GM12801 (cell line): ENCODE measurements around the gene CELF4.

Source experiments
- TF ChIP-seq, protein P1 (sequence below): IDR thresholded peaks from one replicate; pipeline ENCODE4 v1.5.1; 2011; ENCODE audit warnings: control low read depth; ENCODE audit not compliant: insufficient read length; ENCODE audit errors: extremely low read depth

The CELF4 gene

DNA sequence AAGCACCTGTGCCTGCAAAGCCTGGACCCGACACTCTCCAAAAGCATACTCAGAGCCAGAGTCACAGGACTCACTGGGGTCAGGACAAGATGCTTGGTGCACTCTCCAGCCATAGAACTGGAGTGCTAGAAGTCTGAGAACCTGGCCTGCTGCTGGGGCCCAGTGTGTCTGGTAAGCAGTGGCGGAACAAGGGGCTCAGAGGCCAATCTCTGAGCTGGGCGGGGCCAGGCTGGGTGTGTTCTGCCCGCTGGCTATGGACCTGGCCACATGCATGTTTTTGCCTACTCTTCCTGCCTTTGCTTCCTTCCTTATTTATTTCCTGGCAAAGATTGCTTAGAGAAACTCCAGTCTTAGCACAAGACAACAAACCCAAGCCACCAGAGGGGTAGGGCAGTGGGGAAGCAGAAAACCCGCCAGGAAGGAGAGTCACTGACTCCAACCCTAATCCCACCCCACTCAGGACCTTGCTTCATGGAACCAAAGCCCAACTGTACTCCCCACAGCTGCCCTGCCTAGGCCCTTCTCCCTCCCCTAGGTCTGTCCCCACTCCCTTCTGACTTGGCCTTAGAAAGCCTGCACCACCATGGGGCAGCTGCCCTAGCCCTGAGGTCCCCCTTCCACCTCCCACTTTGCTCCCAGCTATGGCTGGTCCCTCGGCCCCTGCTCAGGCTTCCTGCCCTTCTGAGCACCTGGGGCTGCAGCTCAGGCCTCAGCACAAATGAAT is 315.5 kb downstream of the CELF4 start:
- TF ChIP-seq, protein P1, sequence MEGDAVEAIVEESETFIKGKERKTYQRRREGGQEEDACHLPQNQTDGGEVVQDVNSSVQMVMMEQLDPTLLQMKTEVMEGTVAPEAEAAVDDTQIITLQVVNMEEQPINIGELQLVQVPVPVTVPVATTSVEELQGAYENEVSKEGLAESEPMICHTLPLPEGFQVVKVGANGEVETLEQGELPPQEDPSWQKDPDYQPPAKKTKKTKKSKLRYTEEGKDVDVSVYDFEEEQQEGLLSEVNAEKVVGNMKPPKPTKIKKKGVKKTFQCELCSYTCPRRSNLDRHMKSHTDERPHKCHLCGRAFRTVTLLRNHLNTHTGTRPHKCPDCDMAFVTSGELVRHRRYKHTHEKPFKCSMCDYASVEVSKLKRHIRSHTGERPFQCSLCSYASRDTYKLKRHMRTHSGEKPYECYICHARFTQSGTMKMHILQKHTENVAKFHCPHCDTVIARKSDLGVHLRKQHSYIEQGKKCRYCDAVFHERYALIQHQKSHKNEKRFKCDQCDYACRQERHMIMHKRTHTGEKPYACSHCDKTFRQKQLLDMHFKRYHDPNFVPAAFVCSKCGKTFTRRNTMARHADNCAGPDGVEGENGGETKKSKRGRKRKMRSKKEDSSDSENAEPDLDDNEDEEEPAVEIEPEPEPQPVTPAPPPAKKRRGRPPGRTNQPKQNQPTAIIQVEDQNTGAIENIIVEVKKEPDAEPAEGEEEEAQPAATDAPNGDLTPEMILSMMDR = no peak

DNA sequence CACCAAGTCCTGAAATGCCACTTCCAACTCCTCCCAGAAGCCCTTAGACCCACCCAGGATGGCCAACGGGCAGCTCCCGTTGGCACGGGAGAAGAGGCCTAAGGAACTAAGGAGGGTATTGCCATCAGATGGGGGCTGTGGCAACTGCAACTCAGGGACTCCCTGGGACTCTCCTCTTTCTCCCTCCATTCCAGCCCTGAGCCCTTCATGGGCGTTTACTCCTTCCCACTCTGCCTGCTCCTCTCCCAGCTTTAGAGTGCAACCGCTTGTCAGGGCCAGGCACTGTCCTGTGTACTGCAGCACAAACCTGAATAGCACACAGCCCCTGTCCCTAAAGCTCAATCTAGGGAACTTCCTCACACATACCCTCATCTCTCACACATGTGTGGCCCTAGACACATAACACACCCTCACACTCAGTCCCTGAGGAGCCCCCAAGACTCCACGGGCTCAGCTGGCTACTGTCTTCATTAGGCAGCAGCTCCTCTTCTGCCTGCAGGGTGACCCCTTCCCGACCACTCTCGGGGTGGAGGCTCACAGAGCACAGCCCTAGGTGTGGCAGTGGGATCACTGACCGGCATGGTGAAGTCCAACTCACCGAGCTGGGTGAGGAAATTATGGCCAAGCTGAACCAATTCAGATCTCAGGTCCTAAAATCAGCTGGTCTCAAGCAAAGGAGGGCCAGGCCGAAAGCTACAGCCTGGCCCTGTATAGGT is 316.3 kb downstream of the CELF4 start:
- TF ChIP-seq, protein P1 = no peak

DNA sequence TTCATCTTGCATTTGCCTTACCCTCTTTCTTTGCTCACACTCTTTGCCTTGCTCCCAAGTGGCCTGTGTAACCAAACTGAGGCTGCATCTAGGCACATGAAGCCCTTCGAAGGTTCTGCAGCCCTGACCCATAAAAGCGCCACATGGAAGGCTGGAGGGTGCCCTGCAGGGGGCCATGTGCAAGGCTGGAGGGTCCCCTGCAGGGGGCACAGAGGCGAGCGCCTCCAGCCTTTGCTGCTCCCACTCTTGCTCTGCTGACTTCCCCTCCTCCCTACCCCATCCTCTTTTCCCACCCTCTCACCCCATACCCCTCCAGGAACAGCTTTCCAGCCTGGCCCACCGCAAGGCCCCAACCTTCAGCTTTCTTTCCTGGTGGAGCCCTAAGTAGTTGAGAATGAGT is 317.3 kb downstream of the CELF4 start:
- TF ChIP-seq, protein P1 = no peak

DNA sequence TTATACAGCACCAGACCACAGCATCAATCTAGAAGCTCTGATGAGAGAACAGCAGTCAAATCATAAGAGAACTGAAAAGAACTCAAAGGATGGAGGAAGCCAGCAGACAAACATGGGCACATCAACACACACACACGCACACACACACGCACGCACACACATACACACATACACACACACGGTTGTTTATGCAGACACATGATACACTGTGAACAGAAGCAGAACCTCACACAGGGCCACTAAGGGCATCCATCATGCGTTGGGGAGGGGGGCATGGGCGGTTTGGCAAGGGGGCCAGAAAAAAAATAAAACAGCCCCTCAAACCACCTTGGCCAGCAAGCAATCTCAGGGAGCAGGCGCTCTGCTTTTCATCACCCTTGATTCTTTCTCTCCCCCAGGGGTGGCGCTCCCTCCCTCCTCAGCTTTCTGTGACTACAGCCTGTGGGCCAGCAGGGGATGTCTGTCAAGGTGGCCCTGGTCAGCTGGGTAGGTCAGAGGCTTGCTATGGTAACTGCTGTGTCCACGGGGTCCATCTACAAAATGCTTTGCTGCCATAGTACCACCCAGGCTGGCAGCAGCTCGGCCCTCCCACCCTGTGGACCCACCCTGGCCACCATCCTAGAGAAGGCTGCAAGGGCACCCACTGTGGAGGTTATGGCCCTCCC is 318.0 kb downstream of the CELF4 start:
- TF ChIP-seq, protein P1 = no peak

DNA sequence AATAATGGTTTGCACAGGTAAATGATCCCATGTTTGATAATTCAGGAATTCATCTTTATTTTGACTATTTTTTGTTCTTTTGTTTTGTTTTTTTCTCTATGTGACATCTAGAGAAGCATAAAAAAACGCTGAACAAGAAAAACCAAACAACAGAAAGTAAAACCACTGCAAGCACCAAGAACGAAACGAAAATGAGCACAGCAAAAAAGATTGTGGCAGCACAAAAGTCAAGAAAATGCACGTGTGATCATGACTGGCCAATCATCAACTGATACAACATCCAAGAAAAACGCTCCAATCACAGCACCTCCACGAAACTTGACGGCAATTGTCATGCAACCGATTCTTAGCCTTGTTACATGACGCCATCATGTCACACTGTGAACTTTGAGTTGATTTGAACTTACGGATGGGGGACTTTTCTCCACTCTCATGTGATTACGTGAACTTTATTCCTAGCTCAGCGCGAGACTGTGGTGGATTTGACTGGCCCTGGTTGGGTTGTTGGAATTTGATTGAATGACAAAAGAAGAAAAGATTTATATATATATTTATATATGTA is 318.7 kb downstream of the CELF4 start:
- TF ChIP-seq, protein P1 = no peak

DNA sequence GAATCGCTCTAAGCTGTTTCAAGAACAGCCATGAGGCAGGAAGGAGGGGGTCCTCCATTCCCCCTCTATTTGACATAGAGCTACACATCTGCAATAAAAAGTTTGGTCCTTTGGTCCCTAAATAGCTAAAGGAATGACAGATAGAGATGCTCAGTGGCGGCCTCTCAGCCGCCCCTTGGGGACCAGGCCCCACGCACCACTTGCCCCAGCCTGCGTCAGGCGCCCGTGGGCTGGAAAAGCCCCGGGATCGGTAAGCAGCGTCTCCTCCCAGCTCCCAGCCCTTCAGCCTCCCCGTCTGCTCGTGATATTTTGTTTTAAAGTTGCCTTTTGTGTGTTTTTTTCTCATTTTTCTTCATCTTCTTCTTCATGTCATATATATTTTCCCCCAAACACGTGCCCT is 321.0 kb downstream of the CELF4 start:
- TF ChIP-seq, protein P1 = no peak

DNA sequence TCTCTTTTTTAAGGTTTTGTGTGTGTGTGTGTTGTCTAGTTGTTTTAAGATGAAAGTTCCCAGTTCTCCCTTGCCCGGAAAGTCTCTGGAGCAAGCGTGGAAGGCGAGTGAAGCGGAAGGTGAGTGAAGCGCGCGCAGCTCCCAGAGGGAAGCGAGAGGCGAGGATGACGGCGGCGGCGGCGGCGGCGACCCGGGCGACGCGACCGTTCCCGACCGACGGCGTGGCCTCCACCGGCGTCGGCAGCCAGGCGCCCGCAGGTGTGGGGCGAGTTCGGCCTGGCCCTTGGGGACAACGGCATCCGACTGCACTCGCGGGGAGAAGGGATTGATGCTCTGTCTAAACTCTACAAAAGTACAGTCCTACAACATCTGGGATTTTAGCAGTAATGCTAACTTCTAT is 321.9 kb downstream of the CELF4 start:
- TF ChIP-seq, protein P1 = no peak
